ENCODE results near the gene CCDC194. TPM values are rescaled to one million over a fixed set of nuclear protein-coding genes. Genes with fewer than 3 reads are reported as not detected.
"Not testable (repeated sequence)": the region's sequence is repeated elsewhere in the genome, so short reads cannot be mapped to it uniquely, and the experiment has no call there.

Gene CCDC194
- polyA plus RNA-seq, 1 experiment = not detected

- no peak for DNase-seq (ENCODE audit: low read depth, low spot score)
- no peak overlapping the region for H3K27ac ChIP-seq (ENCODE audit: low read depth, low read length)
- peaks cover 3% of the 10 kb centered on the region; the same call in 1 of the 2 replicates for H3K9me3 ChIP-seq (ENCODE audit: control insufficient read depth, insufficient read depth, low read length)
- peaks cover 7% of the 10 kb centered on the region for H3K27me3 ChIP-seq (ENCODE audit: control insufficient read depth, insufficient read depth, low read length)
- no peak overlapping the region for H3K4me3 ChIP-seq (ENCODE audit: low read depth, low read length)
- ChIA-PET CTCF (interaction anchor here (0.6 kb wide), 1 partner anchor 10 kb away, joined by 3 read pairs; no protein-coding TSS in a partner anchor), POLR2A (no interaction called here)
- no peak for TF ChIP-seq CTCF (IDR thresholded peaks at IDR 0.05; ENCODE audit: low read depth, low read length)
These were observed 14.8 kb downstream of the CCDC194 start for GRCh38 chr19:17379221-17379631.

- Histone ChIP-seq H3K4me3 (ENCODE audit: low read depth, low read length) (no peak overlapping the region), H3K9me3 (ENCODE audit: control insufficient read depth, insufficient read depth, low read length) (peaks cover 3% of the 10 kb centered on the region; the same call in 1 of the 2 replicates), H3K27me3 (ENCODE audit: control insufficient read depth, insufficient read depth, low read length) (peaks cover 7% of the 10 kb centered on the region), H3K27ac (ENCODE audit: low read depth, low read length) (no peak overlapping the region)
- no peak for DNase-seq (ENCODE audit: low read depth, low spot score)
- TF ChIP-seq CTCF (IDR thresholded peaks at IDR 0.05; ENCODE audit: low read depth, low read length) = no peak
- CTCF ChIA-PET = no interaction called here
- POLR2A ChIA-PET = no interaction called here
These were observed 15.7 kb downstream of the CCDC194 start for GRCh38 chr19:17378271-17378670.

GRCh38 chr19:17376935-17377600 lies 16.9 kb downstream of the CCDC194 start, which contains the start of gene PLVAP:
TSS of gene PLVAP (minus strand) at chr19:17377342. CDS start at chr19:17377288, 54 bp downstream.
- no peak for TF ChIP-seq CTCF (IDR thresholded peaks at IDR 0.05; ENCODE audit: low read depth, low read length)
- Histone ChIP-seq H3K4me3 (ENCODE audit: low read depth, low read length) (no peak within 1 kb of the TSS), H3K27me3 (ENCODE audit: control insufficient read depth, insufficient read depth, low read length) (peaks cover 7% of the 10 kb centered on the region), H3K27ac (ENCODE audit: low read depth, low read length) (no peak within 1 kb of the TSS), H3K9me3 (ENCODE audit: control insufficient read depth, insufficient read depth, low read length) (peaks cover 3% of the 10 kb centered on the region; the same call in 1 of the 2 replicates)
- DNase-seq (ENCODE audit: low read depth, low spot score) = no peak
- CTCF ChIA-PET = interaction anchor here (1.4 kb wide), 1 partner anchor 8 kb away, joined by 4 read pairs; no protein-coding TSS in a partner anchor
- POLR2A ChIA-PET = no interaction called here

DNA sequence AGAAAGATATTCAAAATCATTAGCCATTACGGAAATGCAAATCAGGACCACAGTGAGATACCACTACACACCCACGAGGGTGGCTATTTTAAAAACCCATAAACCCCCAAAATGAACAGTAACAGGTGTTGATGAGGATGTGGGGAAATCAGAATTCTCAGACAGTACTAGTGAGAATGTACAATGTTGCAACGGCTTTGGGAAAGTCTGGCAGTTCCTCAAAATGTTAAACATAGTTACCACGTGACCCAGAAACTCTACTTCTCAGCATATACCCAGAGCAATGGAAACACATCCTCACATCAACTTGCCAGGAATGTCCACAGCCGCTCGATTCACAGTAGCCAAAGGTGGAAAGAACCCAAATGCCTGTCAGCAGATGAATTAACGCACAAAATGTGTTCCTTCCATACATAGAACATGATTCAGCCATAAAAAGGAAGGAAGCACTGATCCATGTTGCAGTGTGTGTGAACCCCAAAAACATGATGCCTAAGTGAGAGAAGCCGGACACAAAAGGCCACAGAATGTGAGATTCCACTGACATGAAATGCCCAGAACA lies 23.9 kb downstream of the CCDC194 start:
- H3K9me3 ChIP-seq (ENCODE audit: control insufficient read depth, insufficient read depth, low read length) = no peaks in the 10 kb centered on the region; the same call in 1 of the 2 replicates
- H3K27ac ChIP-seq (ENCODE audit: low read depth, low read length) = peak overlapping the region; percentile 21
- POLR2A ChIA-PET = no interaction called here
- DNase-seq (ENCODE audit: low read depth, low spot score) = peak; percentile 32
- no peak for TF ChIP-seq CTCF (IDR thresholded peaks at IDR 0.05; ENCODE audit: low read depth, low read length)
- peaks cover 3% of the 10 kb centered on the region for H3K27me3 ChIP-seq (ENCODE audit: control insufficient read depth, insufficient read depth, low read length)
- H3K4me3 ChIP-seq (ENCODE audit: low read depth, low read length) = no peak overlapping the region
- CTCF ChIA-PET = no interaction called here

DNA sequence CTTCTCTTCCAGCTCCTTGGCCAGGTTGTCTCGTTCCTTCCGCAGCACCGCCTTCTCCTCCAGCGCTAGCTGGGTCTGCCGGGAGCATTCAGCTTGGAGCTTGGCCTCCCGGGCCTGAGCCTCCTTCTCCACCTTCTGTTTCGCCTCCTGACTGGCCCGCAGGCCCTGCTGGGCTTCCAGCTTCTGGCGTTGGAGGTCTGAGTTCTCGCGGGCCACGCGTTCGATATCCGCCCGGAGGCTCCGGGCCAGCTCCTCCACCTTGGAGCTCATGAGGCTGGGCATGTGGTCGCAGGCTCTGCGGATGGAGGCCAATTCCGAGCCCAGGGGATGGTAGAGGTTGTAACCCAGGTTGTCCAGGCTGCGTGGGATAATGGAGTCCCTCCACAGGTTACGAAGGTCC lies 28.6 kb downstream of the CCDC194 start:
- H3K27me3 ChIP-seq (ENCODE audit: control insufficient read depth, insufficient read depth, low read length) = peaks cover 7% of the 10 kb centered on the region
- no peak for DNase-seq (ENCODE audit: low read depth, low spot score)
- H3K27ac ChIP-seq (ENCODE audit: low read depth, low read length) = no peak overlapping the region
- POLR2A ChIA-PET = interaction anchor here (0.6 kb wide), 1 partner anchor 593 kb away, joined by 6 read pairs; no protein-coding TSS in a partner anchor
- H3K4me3 ChIP-seq (ENCODE audit: low read depth, low read length) = no peak overlapping the region
- no peaks in the 10 kb centered on the region; the same call in 1 of the 2 replicates for H3K9me3 ChIP-seq (ENCODE audit: control insufficient read depth, insufficient read depth, low read length)
- CTCF ChIA-PET = interaction anchor here (0.8 to 2.8 kb wide), 2 partner anchors 21 to 60 kb away, joined by 3 to 18 read pairs; no protein-coding TSS in a partner anchor
- no peak for TF ChIP-seq CTCF (IDR thresholded peaks at IDR 0.05; ENCODE audit: low read depth, low read length)

- H3K9me3 ChIP-seq (ENCODE audit: control insufficient read depth, insufficient read depth, low read length); POLR2A ChIA-PET; H3K4me3 ChIP-seq (ENCODE audit: low read depth, low read length); DNase-seq (ENCODE audit: low read depth, low spot score); CTCF ChIA-PET; H3K27ac ChIP-seq (ENCODE audit: low read depth, low read length): not testable (repeated sequence)
- H3K27me3 ChIP-seq (ENCODE audit: control insufficient read depth, insufficient read depth, low read length) = peaks cover 10% of the 10 kb centered on the region
These were observed 30.0 kb downstream of the CCDC194 start for GRCh38 chr19:17363852-17364605.
